COR-L47 (cell line): Measurements from ENCODE around the gene CACNA1B.
"Not testable (repeated sequence)": the region's sequence is repeated elsewhere in the genome, so short reads cannot be mapped to it uniquely, and the experiment has no call there.

ENCODE experiments used
- DNase-seq: peaks from one replicate; lab custom pipeline; 2025; lab: John Stamatoyannopoulos, UW

Gene CACNA1B

DNA sequence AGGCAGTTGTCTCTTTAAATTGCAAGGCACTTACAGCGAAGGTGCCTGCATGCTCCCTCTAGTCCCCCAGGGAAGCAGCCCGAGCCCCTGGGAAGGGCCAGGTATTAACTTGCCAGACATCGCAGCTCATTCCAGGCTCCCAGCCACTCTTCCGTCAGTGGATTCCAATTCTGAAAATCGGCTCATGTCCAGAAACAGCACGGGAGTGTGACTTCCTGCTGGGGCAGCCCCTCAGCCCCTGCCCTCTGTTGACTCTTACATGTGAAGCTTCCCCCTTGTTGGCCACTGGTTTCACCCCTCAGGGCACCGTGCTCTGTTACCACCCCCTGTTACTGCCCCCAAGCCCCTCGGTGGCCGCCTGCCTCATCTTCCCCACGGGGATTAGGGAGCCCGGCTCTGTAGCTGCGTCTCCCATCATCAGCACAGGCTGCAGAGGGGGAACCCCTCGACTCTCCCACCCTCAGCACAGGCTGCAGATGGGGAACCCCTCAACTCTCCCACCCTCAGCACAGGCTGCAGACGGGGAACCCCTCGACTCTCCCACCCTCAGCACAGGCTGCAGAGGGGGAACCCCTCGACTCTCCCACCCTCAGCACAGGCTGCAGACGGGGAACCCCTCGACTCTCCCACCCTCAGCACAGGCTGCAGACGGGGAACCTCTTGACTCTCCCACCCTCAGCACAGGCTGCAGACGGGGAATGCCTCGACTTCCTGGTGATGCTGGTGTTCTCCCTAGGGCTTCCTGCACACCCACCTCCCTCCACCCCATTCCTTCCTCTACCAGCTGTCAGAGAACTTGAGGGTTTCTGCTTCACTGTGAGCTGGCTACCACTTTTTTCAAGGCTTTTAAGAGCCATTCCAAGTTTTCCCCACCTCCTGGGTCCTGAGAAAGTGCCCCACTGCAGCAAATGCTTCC lies 11.1 kb upstream of the CACNA1B start:
- no peak for DNase-seq

DNA sequence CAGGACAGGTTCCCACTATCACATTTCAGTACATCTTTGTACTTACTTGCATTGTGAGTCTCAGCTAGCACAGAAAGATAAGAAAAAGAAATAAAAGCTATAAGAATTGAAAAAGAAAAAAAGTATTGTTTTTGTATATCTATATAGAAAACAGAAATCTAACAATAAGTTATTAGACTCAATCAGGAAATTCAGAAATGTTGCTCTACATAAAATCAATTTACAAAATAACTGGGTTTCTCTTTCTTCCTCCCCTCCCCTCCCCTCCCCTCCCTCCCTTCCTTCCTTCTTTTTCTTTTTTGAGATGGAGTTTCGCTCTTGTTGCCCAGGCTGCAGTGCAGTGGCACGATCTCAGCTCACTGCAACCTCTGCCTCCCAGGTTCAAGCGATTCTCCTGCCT lies 7.2 kb upstream of the CACNA1B start:
- DNase-seq, result no peak

DNA sequence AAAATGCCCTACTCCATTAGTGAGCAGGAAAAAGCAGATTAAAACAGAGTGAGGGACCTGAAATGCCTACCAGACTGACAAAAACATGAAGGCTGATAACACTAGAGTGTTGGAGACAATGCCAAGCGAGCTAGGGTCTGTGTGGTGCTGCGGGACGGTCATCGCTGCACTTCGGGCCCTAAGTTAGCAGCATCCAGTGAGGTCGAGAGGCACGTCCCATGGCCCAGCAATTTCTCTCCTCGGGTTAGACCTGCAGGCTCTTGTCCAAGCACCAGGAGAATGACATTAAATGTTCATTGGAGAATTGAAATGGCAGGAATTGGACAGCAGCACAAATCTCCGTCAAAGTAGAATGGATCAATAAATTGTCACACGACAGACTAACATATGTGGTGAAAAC lies 5.3 kb upstream of the CACNA1B start:
- DNase-seq, result no peak

DNA sequence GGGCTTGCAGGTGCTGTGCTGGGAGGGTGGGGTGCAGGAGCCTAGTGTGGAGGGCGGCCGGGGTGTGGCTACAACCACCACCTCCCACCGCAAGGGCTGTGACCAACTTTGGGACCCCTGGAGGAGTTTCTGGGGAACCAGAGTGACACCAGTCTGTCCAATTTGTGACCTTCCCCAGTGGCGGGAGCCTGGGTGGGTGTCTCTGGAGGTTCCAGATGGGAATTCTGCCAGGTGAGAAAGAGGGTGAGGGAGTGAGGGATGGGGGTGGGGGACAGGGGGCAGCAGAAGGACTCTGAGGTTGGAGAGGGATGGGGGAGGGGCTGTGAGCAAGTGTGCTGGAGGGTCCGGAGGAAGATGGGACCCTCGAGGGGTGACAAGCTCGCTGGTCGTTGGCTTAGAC lies 4.2 kb upstream of the CACNA1B start:
- DNase-seq, result no peak

DNA sequence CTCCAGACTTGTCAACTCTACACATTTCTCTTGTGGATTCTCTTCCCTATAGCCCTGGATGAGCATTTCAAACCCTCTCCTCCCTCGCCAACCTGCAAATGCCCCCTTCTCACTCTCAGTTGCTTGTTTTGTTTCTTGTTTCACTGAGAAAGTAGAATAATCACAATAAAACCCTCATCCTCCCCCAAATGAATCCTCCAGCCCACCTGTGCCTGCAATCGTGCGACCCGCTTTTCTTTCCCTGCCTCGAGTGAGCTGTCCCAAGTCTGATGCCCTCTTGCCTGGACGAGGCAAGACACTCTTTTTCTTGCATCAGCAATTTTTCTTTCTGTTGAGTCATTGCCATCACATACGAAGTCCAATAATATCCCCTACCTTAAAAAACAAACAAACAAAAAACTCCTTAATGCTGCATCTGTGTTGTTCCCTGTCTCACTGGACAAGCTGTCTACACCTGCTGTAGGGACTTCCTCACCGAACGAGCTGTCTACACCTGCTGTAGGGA lies 3.7 kb upstream of the CACNA1B start:
- no peak for DNase-seq

DNA sequence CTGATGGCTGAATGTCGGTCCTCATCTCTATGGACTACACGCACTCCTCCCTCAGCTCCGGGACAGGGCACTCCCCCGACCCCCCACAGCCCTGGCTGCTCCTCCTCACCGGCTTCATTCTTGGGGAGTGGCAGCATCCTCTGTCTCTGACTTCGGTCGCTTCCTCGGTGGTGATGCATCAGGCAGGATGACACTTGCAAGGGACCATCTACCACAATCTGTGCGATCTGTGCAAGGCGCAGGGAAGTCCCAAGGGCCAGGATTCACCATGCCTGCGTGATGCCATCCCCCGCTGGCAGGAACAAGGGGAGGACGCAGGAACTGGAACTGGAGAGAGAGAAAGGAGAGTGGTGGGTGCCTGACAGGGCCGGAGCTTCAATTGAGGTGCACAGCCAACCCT lies 2.2 kb upstream of the CACNA1B start:
- no peak for DNase-seq

DNA sequence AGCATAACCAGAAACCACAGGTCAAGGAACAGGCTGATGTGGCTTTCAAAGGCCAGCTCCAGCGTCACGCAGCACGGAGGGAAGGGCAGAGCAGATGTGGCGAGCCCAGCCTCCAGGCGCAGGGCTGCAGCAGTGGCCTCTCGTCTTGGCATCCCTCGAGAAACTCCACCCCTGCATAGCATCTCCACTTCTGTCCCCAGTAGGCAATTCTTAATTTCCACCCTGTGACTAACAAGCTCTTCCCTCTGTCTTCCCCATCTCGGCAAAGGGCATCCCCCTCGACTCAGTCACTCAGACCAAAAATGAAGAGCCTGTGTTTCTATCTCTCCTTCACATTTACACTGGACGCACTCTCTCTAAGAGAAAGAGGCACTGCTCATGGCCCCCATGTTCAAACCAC lies 1.7 kb upstream of the CACNA1B start:
- no peak for DNase-seq

DNA sequence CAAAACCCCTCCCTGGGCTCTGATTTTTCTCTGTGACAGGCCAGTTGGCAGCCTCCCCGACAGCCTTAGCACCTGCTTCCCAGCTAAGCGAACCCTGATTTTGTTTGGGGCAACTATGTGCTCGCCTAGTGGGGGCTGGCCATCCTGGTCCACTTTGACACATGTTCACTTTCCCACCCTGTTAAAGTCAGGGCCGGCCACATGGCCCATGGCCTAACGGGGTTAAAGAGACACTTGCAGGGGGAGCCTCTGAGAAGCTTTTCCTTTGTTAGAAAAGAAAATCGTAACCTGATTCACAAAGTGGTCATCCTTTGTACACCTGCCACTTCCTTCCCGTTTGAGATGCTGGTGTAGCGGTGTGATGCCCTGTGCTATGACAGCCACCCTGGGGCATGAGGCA lies 1.3 kb upstream of the CACNA1B start:
- DNase-seq, result no peak

DNA sequence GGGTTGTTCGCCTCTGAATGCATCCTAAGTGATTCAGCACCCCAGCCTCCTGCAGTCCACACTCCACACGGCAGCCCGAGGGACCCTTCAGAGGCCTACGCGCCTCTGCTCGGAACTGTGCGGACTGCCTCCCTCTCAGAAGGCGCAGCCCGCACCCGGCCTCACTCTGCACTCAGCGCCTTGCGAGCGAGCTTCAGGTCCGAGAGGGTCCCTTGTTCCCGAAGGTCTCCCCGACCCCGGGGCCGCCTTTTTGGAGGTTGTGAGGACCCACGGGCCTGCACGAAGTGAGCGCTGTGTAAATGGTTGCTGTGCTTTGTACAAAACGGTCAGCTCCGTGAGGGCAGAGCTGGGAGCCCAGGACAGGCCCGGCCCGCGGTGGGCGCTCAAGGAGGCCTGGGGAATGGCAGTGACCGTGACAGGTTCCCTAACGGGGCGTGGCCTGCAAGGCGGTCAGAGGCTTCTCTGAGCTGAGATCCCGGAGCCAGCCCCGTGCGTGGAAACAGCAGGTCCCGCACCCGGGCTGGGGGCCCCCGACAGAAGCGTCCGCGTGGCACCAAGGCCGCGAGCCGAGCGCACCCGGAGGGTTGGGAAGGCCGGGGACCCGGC lies 698 bp upstream of the CACNA1B start:
- no peak for DNase-seq

DNA sequence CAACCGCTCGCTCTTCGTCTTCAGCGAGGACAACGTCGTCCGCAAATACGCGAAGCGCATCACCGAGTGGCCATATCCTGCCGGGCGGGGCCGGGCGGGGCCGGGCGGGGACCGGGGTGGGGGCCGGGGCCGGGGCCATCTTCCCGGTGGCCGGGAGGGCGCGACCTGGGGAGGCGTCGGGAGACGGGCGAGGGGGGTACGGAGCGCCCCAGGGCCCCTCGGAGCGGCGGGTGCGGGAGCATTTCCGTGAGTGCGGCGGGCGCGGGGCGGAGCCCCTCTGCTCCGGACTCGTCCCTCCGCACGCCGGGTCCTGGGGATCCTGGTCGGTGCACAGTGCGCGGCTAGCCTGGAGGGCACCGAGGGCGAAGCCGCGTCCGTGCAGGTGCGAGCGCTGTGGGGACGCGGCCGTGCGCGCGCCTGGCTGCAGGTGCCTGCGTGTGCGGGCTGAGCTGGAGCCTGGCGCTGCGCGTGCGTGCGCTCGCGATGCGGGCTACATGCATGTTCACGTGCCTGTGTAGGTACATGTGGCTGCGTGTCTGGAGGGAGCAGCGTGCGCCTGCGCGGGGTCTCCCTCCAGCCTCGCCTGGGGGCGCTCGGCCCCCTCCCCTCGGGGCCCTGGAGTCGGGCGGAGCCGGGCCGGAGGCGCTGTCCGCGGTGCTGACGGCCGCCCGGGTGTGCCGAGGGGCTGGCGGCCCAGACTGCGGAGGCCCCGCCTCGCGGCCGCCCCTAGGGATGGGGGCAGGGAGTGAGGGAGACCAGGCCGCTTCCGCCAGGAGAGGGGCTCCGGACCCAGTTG lies 762 bp downstream of the CACNA1B start:
- DNase-seq, result no peak

DNA sequence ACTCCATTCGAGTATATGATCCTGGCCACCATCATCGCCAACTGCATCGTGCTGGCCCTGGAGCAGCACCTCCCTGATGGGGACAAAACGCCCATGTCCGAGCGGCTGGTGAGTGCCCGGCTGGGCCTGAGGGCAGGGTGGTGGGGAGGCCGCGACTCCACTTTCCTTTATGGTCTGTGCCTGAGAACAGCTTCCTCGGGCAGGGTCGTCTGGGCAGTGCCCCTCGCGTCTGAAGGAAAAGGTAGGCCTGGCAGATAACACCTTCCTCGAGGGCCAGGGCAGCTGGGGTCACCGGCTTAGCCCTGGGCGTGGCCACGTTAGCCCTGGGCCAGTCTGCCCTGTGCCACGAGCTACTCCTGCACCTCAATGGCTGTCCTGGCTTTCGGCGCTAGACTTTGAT lies 1.5 kb downstream of the CACNA1B start:
- no peak for DNase-seq

DNA sequence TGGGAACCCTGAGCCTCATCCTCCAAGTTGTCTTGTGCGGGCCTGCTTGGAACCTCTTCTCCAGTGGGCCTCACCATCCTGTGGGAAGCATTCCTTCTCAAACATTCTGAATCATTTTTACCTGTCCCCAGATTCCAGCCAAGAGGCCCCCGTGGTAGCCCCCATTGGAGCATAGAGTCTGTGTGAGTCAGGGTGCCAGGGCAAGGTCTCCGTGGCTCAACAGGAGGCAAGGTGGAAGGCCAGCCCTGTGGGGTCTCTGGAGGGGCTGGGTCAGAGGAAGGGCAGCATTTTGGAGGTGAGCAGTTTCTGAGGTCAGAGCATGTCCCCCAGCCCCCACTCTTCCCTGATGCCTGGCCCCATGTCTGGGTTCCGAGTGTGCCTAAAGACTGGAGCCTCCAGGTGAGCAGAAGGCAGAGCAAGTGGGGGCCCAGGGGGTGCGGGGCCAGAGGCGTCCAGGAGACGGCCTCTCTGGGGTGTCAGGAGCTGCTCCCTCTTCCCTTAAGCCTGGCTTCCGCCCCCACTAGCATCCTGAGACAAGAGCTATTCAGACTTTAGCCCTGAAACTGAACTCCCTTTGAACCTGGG lies 2.1 kb downstream of the CACNA1B start:
- no peak for DNase-seq

DNA sequence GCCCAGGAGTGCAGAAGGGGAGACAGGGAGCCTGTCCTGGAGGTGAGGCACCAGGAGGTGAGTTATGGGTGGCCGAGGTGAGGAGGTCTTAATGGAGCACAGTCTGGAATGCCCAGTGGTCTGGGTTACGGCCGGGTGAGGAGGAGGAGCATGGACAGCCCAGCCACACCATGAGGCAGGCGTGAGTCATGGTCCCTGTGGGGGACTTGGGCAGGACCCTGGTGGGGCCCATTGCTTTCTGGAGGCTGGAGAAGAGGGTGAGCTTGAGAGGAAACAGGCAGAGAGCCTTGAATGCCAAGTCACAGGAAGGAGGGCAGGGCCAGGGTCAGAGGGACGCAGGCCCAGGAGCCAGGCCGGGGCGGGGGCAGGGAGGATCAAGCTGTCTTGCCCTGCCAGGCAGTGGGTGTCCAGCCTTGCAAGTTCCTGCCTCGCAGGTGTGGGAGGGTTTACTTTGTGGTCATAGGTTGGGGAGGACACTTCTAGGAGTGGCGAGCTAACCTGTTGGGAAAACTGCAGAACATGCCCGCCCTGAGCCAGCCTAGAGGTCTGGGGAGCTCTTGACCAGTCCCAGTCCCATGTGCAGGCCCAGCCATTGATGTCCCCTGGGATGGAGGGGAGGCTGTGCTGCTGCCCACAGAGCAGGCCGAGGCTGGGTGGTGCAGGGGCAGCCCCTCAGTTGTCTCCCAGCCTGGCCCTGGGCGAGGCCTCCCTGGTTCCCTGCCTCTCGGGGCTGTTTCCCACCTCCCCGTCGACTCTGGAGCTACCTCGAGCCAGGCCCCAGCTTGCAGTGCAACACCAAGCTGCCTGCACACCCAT lies 2.8 kb downstream of the CACNA1B start:
- DNase-seq, result no peak

DNA sequence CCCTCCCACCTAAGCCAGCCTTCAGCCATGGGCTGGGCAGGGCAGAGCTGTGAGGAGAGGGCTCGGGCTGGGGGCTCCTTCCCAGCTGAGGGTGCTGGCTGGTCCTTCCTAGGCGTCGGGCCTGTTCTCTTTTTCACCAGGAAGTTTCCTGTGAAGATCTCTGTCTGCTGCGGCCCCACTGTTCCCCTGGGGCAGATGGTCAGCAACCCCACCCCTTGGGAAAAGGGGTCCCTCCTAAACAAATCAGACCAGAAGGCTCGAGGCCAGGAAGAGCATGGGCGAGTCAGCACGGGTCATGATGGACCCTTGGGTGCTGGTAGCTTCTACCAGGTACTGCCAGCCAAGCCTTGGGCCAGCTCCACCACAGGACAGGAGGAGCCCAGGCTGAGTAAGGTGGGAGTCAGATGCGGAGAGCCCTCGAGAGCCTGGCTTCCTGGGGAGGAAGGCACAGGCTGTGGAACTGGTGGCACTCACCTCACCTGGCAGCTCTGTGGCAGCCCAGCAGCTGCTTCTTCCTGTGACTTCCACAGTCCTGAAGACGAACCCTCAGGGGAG lies 3.5 kb downstream of the CACNA1B start:
- DNase-seq, result no peak

DNA sequence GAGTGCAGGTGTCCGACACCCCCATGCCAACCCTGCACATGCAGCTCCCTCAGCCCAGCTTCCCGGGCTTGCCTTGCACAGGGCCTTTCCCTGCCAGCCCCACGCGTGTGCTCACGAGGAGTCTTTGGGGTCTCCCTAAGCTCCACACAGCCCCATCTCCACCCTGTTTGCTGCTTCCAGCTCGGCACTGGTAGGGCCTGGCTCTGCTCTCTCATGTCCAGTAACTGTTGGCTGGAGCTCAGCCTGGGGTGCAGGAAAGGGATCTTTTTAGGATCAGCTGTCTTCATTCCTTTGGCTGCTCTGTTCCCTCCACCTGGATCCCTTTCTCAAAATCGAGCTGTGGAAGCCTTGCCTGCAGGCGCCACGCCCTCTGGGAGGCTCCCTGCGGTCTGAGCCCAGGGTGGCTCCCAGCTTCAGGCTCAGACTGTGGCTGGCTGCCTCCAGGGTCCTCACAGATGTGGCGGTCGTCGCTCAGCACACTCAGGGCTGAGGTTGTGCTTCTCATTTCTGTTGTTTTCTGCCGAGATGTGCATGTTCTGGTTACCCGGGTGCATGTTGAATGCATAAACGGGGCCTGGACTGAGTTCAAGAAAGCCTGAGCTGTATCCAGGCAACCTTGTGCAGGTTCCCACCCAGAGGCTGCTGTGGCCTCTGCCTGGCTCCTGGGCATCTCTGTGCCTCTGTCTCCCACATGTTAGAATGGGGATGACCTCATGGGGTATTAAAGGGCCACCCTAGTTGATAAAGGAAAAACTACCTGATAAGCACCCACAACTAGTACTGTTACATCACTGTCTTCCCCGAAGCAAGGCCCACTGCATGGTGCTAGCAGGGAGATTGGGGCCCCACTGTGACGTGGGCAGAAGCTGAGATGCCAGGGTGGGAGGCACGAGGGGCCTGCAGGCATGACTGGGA lies 4.3 kb downstream of the CACNA1B start:
- DNase-seq, result no peak

DNA sequence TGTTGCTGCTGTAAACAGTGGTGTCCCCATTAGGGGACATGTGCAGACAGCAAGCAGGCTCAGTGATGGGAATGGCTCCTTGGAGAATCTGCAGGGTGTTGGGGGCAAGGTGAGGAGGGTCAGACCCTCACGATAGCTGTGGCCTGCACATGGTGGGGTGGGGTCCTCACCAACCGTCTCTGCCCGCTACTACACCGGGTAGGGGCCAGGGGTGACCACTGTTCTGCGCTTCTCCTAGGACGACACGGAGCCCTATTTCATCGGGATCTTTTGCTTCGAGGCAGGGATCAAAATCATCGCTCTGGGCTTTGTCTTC lies 4.9 kb downstream of the CACNA1B start:
- DNase-seq, result no peak

DNA sequence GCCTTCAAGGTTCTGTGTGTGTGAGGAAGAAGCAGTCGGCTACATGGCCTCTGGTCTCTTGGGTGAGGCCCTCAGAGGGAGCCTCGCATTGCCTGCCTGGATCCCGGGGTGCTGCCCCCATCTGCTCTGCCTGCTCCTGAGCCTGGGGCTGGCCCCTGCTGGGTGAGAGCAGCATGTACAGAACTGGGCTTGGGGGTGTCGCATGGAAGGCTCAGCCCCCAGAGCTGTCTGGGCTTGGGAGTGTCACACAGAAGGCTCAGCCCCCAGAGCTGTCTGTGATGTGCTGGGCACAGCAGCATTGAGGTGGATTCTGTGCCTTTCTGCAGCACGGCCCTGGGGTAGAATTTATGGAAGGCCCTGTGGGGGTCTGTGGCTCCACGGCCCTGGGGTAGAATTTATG lies 6.4 kb downstream of the CACNA1B start:
- DNase-seq, result not testable (repeated sequence)

DNA sequence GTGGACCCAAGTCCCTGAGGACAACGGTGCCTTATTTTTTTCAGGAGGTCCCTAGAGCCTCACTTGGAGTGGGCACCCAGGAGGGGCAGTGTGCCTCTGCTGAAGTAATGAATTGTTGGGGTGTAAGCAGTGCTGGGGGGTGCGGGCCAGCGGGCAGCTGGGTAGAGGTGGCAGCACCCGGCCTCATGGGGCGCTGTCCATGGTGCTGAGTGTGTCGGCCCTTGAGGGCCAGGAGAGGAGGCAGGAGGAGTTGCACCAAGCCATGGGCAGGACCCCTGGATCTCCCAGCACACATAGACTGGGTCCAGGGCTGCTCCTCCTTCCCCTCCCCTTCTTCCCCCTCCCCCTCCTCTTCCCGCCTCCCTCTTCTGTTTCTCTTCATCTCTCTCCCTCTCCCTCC lies 7.0 kb downstream of the CACNA1B start:
- not testable (repeated sequence) for DNase-seq

DNA sequence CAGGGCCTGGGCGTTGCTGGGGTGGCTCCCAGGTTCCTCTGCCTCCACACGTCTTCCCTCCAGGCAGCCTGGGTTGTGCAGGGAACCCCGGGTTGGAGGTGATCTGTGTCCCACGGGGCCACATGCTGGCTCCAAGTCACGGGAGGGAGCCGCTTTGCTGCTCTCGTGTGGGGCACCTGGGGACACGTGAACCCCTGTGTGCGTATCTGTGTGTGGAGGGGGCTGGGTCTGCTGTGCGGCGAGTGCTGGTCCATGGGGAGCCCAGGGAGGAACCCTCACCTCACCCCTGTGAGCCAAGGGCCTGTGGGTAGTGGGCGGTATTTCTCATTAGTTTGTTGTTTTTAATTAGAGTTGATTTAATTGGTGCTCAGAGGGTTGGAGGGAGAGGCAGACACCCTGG lies 7.5 kb downstream of the CACNA1B start:
- DNase-seq, result not testable (repeated sequence)

DNA sequence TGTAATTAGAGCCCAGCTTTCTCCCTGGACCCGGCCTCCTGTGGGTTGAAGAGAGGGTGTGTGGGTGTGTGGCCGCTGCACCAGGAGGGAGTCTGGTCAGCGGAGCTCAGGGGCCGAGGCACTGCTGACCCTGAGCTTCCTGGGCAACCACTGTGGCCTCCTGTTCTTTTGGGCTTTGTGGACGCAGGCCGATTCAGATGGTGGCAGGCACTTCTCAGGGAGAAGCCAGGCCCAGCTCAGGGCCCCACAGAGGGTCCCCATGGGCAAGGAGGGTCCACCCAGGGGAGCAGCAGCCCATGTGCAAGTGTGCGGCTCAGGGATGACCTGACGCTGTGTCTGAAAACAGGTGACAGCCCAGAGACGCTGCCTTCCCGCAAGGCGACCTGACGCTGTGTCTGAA lies 11.0 kb downstream of the CACNA1B start:
- DNase-seq, result not testable (repeated sequence)
